ENCODE data around the gene F8. TPM values are rescaled to one million over a fixed set of nuclear protein-coding genes. Genes with fewer than 3 reads are reported as not detected.
A peak's percentile ranks its signal among the peaks of the same experiment; 100 is the strongest.

F8 gene
- total RNA-seq, 5 donors from 2014 or later (not counting 1 experiment from before 2014, with no cell fraction given), result 1.3 to 3.5 (median 2.7) TPM

DNA sequence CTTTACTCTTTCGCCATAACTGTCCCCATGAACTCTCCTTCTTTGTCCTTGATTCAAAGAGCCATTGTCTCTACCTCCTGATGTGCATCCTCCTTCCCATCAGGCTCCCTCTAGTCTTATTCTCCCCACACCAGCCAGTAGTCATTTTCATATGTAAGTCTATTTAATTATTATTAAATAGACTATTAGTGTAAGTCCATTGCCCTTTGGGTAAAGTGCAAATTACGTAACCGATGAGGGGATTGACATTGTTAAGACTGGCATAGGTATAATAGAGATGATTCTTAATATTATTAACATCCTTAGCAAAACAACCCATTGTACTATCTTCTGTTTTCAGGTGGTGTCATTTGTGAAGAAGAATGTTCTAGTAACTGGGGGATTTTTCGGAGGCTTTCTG lies 31.7 kb upstream of the F8 start:
- Histone ChIP-seq H3K27ac (ENCODE audit: low read length) (no peak overlapping the region), H3K9me3 (no peaks in the 10 kb centered on the region), H3K4me1 (ENCODE audit: control insufficient read depth in 1 of 2, extremely low read depth in 1 of 2, insufficient read depth in 2 of 2, low read length in 2 of 2) (peaks cover 4 to 13% of the 10 kb centered on the region in 2 experiments), H3K4me3 (ENCODE audit: control insufficient read depth in 1 of 2, extremely low read depth in 1 of 2, low read length in 1 of 2) (no peak overlapping the region), H3K36me3 (ENCODE audit: control insufficient read depth in 2 of 2, extremely low read depth in 1 of 2, insufficient read depth in 1 of 2, low read length in 1 of 2) (peaks cover 0 to 6% of the 10 kb centered on the region in 2 donors), H3K27me3 (replicated peaks in 1 of 2; ENCODE audit: control insufficient read depth in 2 of 2, extremely low read depth in 1 of 2, insufficient read depth in 2 of 2, low read length in 1 of 2) (no peaks in the 10 kb centered on the region)
- no peak for ATAC-seq (replicated peaks in 1 of 4)
- no peak overlapping the region for H3K4me3 Mint-ChIP-seq
- ChIA-PET POLR2A (no interaction called here), CTCF (no interaction called here)
- peaks cover 32 to 50% (median 42%) of the 10 kb centered on the region in 3 donors for H3K4me1 Mint-ChIP-seq
- no peak overlapping the region for H3K27ac Mint-ChIP-seq
- peaks cover 21% of the 10 kb centered on the region for H3K36me3 Mint-ChIP-seq
- no CpG with 5 or more reads among the region's 4 CpGs for WGBS (ENCODE audit: insufficient coverage)
- DNase-seq, result no peak
- H3K9me3 Mint-ChIP-seq, result no peaks in the 10 kb centered on the region
- H3K27me3 Mint-ChIP-seq, result peaks cover 0 to 8% of the 10 kb centered on the region in 2 donors

DNA sequence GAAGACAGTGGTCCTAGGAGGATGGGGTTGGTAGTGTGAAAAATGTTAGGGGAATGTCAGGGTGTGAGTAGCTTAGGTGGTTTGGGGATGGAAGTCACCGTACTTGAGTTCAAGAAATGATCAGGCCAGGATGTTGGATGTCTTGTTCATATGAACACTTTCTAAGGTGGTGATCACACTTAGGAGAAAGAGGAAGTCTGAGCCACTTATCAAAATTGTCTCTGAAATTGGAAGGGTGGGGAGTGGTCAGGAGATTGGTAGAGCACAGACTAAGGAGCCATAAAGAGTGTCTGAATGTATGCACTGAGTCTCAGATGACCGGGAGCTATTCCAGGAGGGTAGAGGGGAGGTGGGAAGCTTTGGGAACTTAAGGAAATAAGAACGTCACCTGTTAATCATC lies 31.1 kb upstream of the F8 start:
- Mint-ChIP-seq H3K27me3 (peaks cover 0 to 8% of the 10 kb centered on the region in 2 donors), H3K36me3 (peaks cover 21% of the 10 kb centered on the region), H3K9me3 (no peaks in the 10 kb centered on the region), H3K27ac (peak overlapping the region in 1 of 2 donors; percentile 9), H3K4me1 (peaks cover 38 to 56% (median 48%) of the 10 kb centered on the region in 3 donors), H3K4me3 (no peak overlapping the region)
- Histone ChIP-seq H3K4me1 (ENCODE audit: control insufficient read depth in 1 of 2, extremely low read depth in 1 of 2, insufficient read depth in 2 of 2, low read length in 2 of 2) (peaks cover 4 to 15% of the 10 kb centered on the region in 2 experiments), H3K36me3 (ENCODE audit: control insufficient read depth in 2 of 2, extremely low read depth in 1 of 2, insufficient read depth in 1 of 2, low read length in 1 of 2) (peaks cover 0 to 6% of the 10 kb centered on the region in 2 donors), H3K9me3 (no peaks in the 10 kb centered on the region), H3K27ac (ENCODE audit: low read length) (no peak overlapping the region), H3K27me3 (replicated peaks in 1 of 2; ENCODE audit: control insufficient read depth in 2 of 2, extremely low read depth in 1 of 2, insufficient read depth in 2 of 2, low read length in 1 of 2) (no peaks in the 10 kb centered on the region), H3K4me3 (ENCODE audit: control insufficient read depth in 1 of 2, extremely low read depth in 1 of 2, low read length in 1 of 2) (no peak overlapping the region)
- DNase-seq (no peak), ATAC-seq (replicated peaks in 1 of 4) (no peak)
- POLR2A ChIA-PET, result no interaction called here
- WGBS (ENCODE audit: insufficient coverage), result 100% methylated on average over 2 of the region's 3 CpGs
- CTCF ChIA-PET, result no interaction called here

DNA sequence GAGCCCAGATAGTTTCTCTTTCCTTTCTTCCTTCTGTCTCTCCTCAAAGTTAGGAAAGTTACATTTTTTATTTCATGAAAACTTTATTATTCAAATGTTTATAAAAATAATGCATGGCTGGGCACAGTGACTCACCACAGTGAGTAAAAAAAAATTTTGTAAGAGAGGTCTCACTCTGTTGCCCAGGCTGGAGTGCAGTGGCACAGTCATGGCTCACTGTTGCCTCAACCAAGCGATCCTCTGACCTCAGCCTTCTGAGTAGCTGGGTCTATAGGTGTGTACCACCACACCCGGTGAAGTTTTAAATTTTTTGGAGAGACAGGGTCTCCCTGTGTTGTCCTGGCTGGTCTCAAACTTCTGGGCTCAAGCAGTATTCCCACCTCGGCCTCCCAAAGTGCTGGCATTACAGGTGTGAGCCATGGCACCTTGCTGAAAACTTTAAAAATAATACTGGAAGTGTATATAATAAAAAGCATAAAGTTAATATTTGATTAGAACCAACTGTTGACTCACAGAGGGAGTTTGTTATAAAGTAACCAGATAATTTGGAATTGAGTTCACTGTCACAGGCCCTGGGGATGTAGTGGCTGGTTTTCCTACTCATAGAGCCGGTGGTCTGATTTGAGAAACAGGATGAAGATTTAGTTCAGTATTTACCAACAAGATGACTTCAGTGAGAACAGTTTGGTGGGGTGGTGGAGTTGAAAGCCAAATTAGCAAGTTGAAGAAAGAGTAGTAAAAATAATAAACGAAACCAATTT lies 30.4 kb upstream of the F8 start:
- H3K36me3 ChIP-seq (ENCODE audit: control insufficient read depth in 2 of 2, extremely low read depth in 1 of 2, insufficient read depth in 1 of 2, low read length in 1 of 2), result peaks cover 0 to 8% of the 10 kb centered on the region in 2 donors
- Mint-ChIP-seq H3K27me3 (peaks cover 0 to 8% of the 10 kb centered on the region in 2 donors), H3K4me1 (peaks cover 39 to 57% (median 49%) of the 10 kb centered on the region in 3 donors), H3K36me3 (peaks cover 21% of the 10 kb centered on the region), H3K27ac (peak overlapping the region in 1 of 2 donors; percentile 36), H3K4me3 (no peak overlapping the region), H3K9me3 (no peaks in the 10 kb centered on the region)
- no peak overlapping the region for H3K27ac ChIP-seq (ENCODE audit: low read length)
- POLR2A ChIA-PET, result no interaction called here
- no peak for DNase-seq
- CTCF ChIA-PET, result interaction anchor here in 1 of 2 donors (1.0 kb wide), 1 partner anchor 23 kb away, joined by 3 read pairs; no protein-coding TSS in a partner anchor
- H3K4me1 ChIP-seq (ENCODE audit: control insufficient read depth in 1 of 2, extremely low read depth in 1 of 2, insufficient read depth in 2 of 2, low read length in 2 of 2), result peaks cover 4 to 15% of the 10 kb centered on the region in 2 experiments
- no peaks in the 10 kb centered on the region for H3K27me3 ChIP-seq (replicated peaks in 1 of 2; ENCODE audit: control insufficient read depth in 2 of 2, extremely low read depth in 1 of 2, insufficient read depth in 2 of 2, low read length in 1 of 2)
- H3K4me3 ChIP-seq (ENCODE audit: control insufficient read depth in 1 of 2, extremely low read depth in 1 of 2, low read length in 1 of 2), result no peak overlapping the region
- no CpG with 5 or more reads among the region's 5 CpGs for WGBS (ENCODE audit: insufficient coverage)
- no peaks in the 10 kb centered on the region for H3K9me3 ChIP-seq
- ATAC-seq (replicated peaks in 1 of 4), result no peak

DNA sequence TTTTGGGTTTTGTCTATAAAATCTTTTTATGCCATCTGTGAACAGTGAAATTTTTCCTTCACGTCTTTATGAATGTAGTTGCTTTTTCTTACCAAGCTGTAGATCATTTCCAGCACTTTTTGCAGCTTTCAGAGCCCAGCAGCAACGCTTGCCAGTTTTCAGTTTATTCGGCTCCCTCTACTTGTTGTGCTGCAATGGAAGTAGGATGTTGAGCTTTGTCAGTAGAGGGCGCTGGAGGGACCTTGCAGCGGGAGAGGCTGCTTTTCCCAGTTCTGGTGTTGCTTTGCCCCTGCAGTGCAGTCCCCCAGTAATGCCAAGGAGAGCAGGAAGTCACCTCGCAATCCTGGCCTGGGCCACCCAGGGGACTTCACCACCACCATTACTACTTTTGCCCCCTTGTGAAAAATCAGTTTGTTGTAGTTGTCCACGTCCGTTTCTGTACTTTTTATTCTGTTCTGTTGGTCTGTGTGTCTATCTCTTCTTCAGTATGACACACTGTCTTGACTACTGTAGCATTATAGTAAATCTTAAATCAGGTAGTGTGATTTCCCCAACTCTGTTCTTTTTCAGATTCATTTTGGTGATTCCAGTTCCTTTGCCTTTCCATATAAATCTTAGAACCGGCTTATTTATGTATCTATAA lies 26.6 kb upstream of the F8 start:
- no CpG with 5 or more reads among the region's 9 CpGs for WGBS (ENCODE audit: insufficient coverage)
- no peaks in the 10 kb centered on the region for H3K9me3 ChIP-seq
- Mint-ChIP-seq H3K36me3 (peaks cover 33% of the 10 kb centered on the region), H3K4me1 (peaks cover 26 to 45% (median 35%) of the 10 kb centered on the region in 3 donors), H3K27ac (peak overlapping the region; percentile 56 to 73), H3K4me3 (no peak overlapping the region), H3K9me3 (no peaks in the 10 kb centered on the region), H3K27me3 (peaks cover 0 to 18% of the 10 kb centered on the region in 2 donors)
- H3K4me3 ChIP-seq (ENCODE audit: control insufficient read depth in 1 of 2, extremely low read depth in 1 of 2, low read length in 1 of 2), result no peak overlapping the region
- CTCF ChIA-PET, result interaction anchor here in 1 of 2 donors (0.6 to 1.6 kb wide), 4 partner anchors 8 to 22 kb away, joined by 3 to 6 read pairs (median 4); partner anchors contain the start of gene FUNDC2
- H3K4me1 ChIP-seq (ENCODE audit: control insufficient read depth in 1 of 2, extremely low read depth in 1 of 2, insufficient read depth in 2 of 2, low read length in 2 of 2), result peaks cover 0 to 2% of the 10 kb centered on the region in 2 experiments
- ATAC-seq (replicated peaks in 1 of 4) (peak in 3 of 4 experiments; percentile 45 to 77 (median 50)), DNase-seq (peak in 29 of 35 experiments; percentile 6 to 68 (median 36))
- H3K36me3 ChIP-seq (ENCODE audit: control insufficient read depth in 2 of 2, extremely low read depth in 1 of 2, insufficient read depth in 1 of 2, low read length in 1 of 2), result peaks cover 0 to 21% of the 10 kb centered on the region in 2 donors
- POLR2A ChIA-PET, result no interaction called here
- H3K27me3 ChIP-seq (replicated peaks in 1 of 2; ENCODE audit: control insufficient read depth in 2 of 2, extremely low read depth in 1 of 2, insufficient read depth in 2 of 2, low read length in 1 of 2), result no peaks in the 10 kb centered on the region
- no peak overlapping the region for H3K27ac ChIP-seq (ENCODE audit: low read length)

DNA sequence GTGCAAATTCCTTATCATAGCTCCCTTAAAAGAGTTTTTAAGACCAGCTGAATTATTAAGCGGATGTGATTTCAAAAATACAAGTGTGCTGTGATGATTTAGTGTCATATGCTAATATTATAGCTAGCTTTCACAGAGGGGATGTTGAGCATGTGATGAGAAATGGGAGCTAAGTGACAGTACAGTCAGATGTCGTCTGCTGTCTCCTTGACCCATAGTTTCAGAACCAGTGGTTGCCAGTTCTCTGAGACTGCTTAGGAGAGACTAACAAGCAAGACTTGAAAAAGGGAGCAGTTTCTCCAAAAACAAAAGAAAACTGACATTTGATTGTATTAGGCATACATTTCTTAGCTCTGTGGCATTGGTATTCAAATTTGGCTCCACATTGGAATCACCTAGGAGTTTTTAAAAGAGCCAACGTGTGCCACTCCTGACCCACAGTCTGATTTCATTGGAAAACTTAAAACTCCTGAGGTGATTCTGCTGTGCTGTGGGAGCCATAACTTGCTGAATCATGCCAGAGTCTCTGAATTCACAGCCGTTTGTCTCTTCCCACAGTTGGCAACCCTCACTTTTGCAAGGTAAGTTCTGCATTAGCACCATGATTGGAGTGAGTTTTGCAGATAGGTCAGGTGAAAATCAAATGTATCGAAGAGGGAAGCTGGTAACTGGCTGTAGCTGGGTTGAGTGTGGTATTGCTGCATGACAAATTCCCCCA lies 24.4 kb upstream of the F8 start:
- H3K9me3 Mint-ChIP-seq, result no peaks in the 10 kb centered on the region
- no peak overlapping the region for H3K4me3 Mint-ChIP-seq
- CTCF ChIA-PET, result interaction anchor here in 1 of 2 donors (1.0 kb wide), 2 partner anchors 10 to 62 kb away, joined by 3 read pairs; no protein-coding TSS in a partner anchor
- peaks cover 26 to 44% (median 40%) of the 10 kb centered on the region in 3 donors for H3K4me1 Mint-ChIP-seq
- H3K36me3 Mint-ChIP-seq, result peaks cover 28% of the 10 kb centered on the region
- WGBS (ENCODE audit: insufficient coverage), result 88% methylated on average over 1 of the region's 5 CpGs
- POLR2A ChIA-PET, result no interaction called here
- H3K27ac ChIP-seq (ENCODE audit: low read length), result no peak overlapping the region
- no peak overlapping the region for H3K4me3 ChIP-seq (ENCODE audit: control insufficient read depth in 1 of 2, extremely low read depth in 1 of 2, low read length in 1 of 2)
- DNase-seq (no peak), ATAC-seq (replicated peaks in 1 of 4) (no peak)
- H3K27me3 ChIP-seq (replicated peaks in 1 of 2; ENCODE audit: control insufficient read depth in 2 of 2, extremely low read depth in 1 of 2, insufficient read depth in 2 of 2, low read length in 1 of 2), result no peaks in the 10 kb centered on the region
- H3K9me3 ChIP-seq, result no peaks in the 10 kb centered on the region
- peaks cover 0 to 18% of the 10 kb centered on the region in 2 donors for H3K36me3 ChIP-seq (ENCODE audit: control insufficient read depth in 2 of 2, extremely low read depth in 1 of 2, insufficient read depth in 1 of 2, low read length in 1 of 2)
- peaks cover 0 to 2% of the 10 kb centered on the region in 2 experiments for H3K4me1 ChIP-seq (ENCODE audit: control insufficient read depth in 1 of 2, extremely low read depth in 1 of 2, insufficient read depth in 2 of 2, low read length in 2 of 2)
- H3K27me3 Mint-ChIP-seq, result peaks cover 0 to 18% of the 10 kb centered on the region in 2 donors
- H3K27ac Mint-ChIP-seq, result no peak overlapping the region

Data from T-cell (primary cell).